HCT116 (cell line): Measurements from ENCODE around the gene ERFE. TPM values are rescaled to one million over a fixed set of nuclear protein-coding genes. Genes with fewer than 3 reads are reported as not detected.

Experiments used
- ATAC-seq: fragments of 200-7000 bp; cut with Tn5 transposase; 2 replicates; pipeline ENCODE4 v1.9.1; 2020; ENCODE audit warnings: mild to moderate bottlenecking, moderate library complexity
- BruUV-seq: library from RNA; stranded (reverse); fragments of 400-500 nt; replicated peaks from 2 replicates; lab custom pipeline; 2021; lab: Mats Ljungman, UMichigan
- CTCF ChIA-PET: fragments of 300-600 bp; sonication (Branson Sonifier 250); formaldehyde crosslinking; loops from one replicate; lab custom pipeline; 2021; ENCODE audit warnings: antibody characterized with exemption; lab: Charles Lee
- POLR2A ChIA-PET: fragments of 300-600, 350-600 bp; sonication (Branson Sonifier 250); formaldehyde crosslinking; loops from one replicate; lab custom pipeline; 2021; ENCODE audit warnings: antibody characterized with exemption; lab: Charles Lee
- RAD21 ChIA-PET, 2 experiments: fragments of 300-600 bp; sonication (Branson Sonifier 250); formaldehyde crosslinking; loops; one replicate each; lab custom pipeline; 2023; ENCODE audit warnings: low total read pairs in 2 of 2; ENCODE audit not compliant: uncharacterized antibody in 2 of 2, unreplicated experiment in 2 of 2, low non-redundant PET in 1 of 2; lab: Charles Lee
- DNase-seq: peaks from one replicate; pipeline ENCODE4 v3.0.0-alpha.2; 2010; ENCODE audit warnings: low read depth, low spot score
- H2AFZ ChIP-seq: fragments of 200-600 bp; shearing (Covaris generic), sonication (generic); 2 replicates; pipeline ENCODE4 v1.6.1; 2017; ENCODE audit warnings: low read depth, mixed run types, mixed read lengths, antibody characterized with exemption, low read length; ENCODE audit not compliant: poor library complexity, severe bottlenecking
- H3K27ac ChIP-seq: 2 replicates; pipeline ENCODE4 v1.5.1; 2012; ENCODE audit warnings: low read depth, low read length
- H3K27me3 ChIP-seq: fragments of 200-600 bp; sonication (generic); 2 replicates; pipeline ENCODE4 v1.6.1; 2016; ENCODE audit warnings: mixed run types, low read length, mixed read lengths; ENCODE audit not compliant: insufficient read depth
- H3K36me3 ChIP-seq, 2 experiments: fragments of 200-500 bp in 1 of 2; fragments of 200-600 bp in 1 of 2; sonication (Bioruptor generic) in 1 of 2; sonication (generic) in 1 of 2; 2 replicates each; pipeline versions ENCODE4 v1.5.1 to v1.6.1; 2014 to 2016; ENCODE audit warnings: low read length in 2 of 2, inconsistent platforms in 1 of 2, mixed read lengths in 1 of 2, mixed run types in 1 of 2; ENCODE audit not compliant: insufficient read depth in 2 of 2, control insufficient read depth in 1 of 2
- H3K4me1 ChIP-seq, 2 experiments: fragments of 200-600 bp in 1 of 2; sonication (generic) in 1 of 2; 2 replicates each; pipeline versions ENCODE4 v1.5.1 to v1.6.1; 2012 to 2017; ENCODE audit warnings: low read length in 2 of 2, inconsistent platforms in 1 of 2, mild to moderate bottlenecking in 1 of 2, mixed read lengths in 1 of 2, mixed run types in 1 of 2, moderate library complexity in 1 of 2; ENCODE audit not compliant: insufficient read depth in 2 of 2, control insufficient read depth in 1 of 2
- H3K4me2 ChIP-seq: fragments of 200-600 bp; sonication (generic); 2 replicates; pipeline ENCODE4 v1.6.1; 2017; ENCODE audit warnings: mixed run types, low read length, mixed read lengths
- H3K4me3 ChIP-seq, 2 experiments: fragments of 200-600 bp in 1 of 2; sonication (generic) in 1 of 2; replicated peaks in 1 of 2; 2 replicates each; pipeline ENCODE4 v1.5.1; 2011 to 2016; ENCODE audit warnings: low read length in 2 of 2, control low read depth in 1 of 2, low read depth in 1 of 2, mild to moderate bottlenecking in 1 of 2, mixed read lengths in 1 of 2, mixed run types in 1 of 2
- H3K79me2 ChIP-seq: fragments of 200-600 bp; sonication (generic); 2 replicates; pipeline ENCODE4 v1.6.1; 2017; ENCODE audit warnings: mild to moderate bottlenecking, mixed run types, low read length, moderate library complexity, mixed read lengths; ENCODE audit not compliant: insufficient read depth
- H3K9ac ChIP-seq: fragments of 200-600 bp; sonication (generic); 2 replicates; pipeline ENCODE4 v1.6.1; 2016; ENCODE audit warnings: low read length, mixed read lengths
- H3K9me2 ChIP-seq: fragments of 200-600 bp; sonication (generic), shearing (Covaris generic); 2 replicates; pipeline ENCODE4 v1.6.1; 2017; ENCODE audit warnings: mixed run types, mild to moderate bottlenecking, moderate library complexity; ENCODE audit not compliant: insufficient read depth
- H3K9me3 ChIP-seq, 2 experiments: fragments of 200-500 bp in 1 of 2; fragments of 200-600 bp in 1 of 2; sonication (Bioruptor generic) in 1 of 2; sonication (generic) in 1 of 2; 2 replicates each; pipeline ENCODE4 v1.6.1; 2014 to 2017; ENCODE audit warnings: low read length in 2 of 2, mixed read lengths in 2 of 2, inconsistent platforms in 1 of 2, low read depth in 1 of 2, mild to moderate bottlenecking in 1 of 2, mixed run types in 1 of 2, moderate library complexity in 1 of 2; ENCODE audit not compliant: control insufficient read depth in 1 of 2, insufficient read depth in 1 of 2
- H4K20me1 ChIP-seq: fragments of 200-600 bp; sonication (generic), shearing (Covaris generic); 2 replicates; pipeline ENCODE4 v1.6.1; 2017; ENCODE audit warnings: mixed run types, mild to moderate bottlenecking, moderate library complexity; ENCODE audit not compliant: insufficient read depth
- ATF3 ChIP-seq: IDR thresholded peaks from 2 replicates; pipeline ENCODE4 v1.6.1; 2012
- CBX3 ChIP-seq: IDR thresholded peaks from 2 replicates; pipeline ENCODE4 v1.6.1; 2012; ENCODE audit warnings: low read depth
- CTCF ChIP-seq, 3 experiments: fragments of 200-600 bp in 1 of 3; sonication (generic) in 1 of 3; IDR thresholded peaks in 2 of 3; conservative IDR thresholded peaks in 1 of 3; 2 replicates each; pipeline ENCODE4 v1.5.1; 2012 to 2017; ENCODE audit warnings: low read depth in 2 of 3, low read length in 2 of 3, antibody characterized with exemption in 1 of 3, borderline replicate concordance in 1 of 3, control low read depth in 1 of 3, mild to moderate bottlenecking in 1 of 3, mixed read lengths in 1 of 3, mixed run types in 1 of 3, moderate library complexity in 1 of 3; ENCODE audit not compliant: insufficient read depth in 1 of 3
- EGR1 ChIP-seq: IDR thresholded peaks from 2 replicates; pipeline ENCODE4 v1.6.1; 2012; ENCODE audit warnings: low read depth
- ELF1 ChIP-seq: IDR thresholded peaks from 2 replicates; pipeline ENCODE4 v1.6.1; 2012; ENCODE audit warnings: low read depth, borderline replicate concordance
- EZH2 ChIP-seq: fragments of 200-600 bp; sonication (generic); IDR thresholded peaks from 2 replicates; pipeline ENCODE4 v1.6.1; 2017; ENCODE audit warnings: antibody characterized with exemption, mixed run types
- EZH2phosphoT487 ChIP-seq: fragments of 200-600 bp; IDR thresholded peaks from 2 replicates; pipeline ENCODE4 v1.6.1; 2018; ENCODE audit warnings: antibody characterized with exemption, borderline replicate concordance
- FOSL1 ChIP-seq: IDR thresholded peaks from 2 replicates; pipeline ENCODE4 v1.6.1; 2012; ENCODE audit warnings: low read depth
- POLR2A ChIP-seq: IDR thresholded peaks from 2 replicates; pipeline ENCODE4 v1.7.0; 2011; ENCODE audit warnings: borderline replicate concordance; ENCODE audit not compliant: insufficient read depth, insufficient read length; ENCODE audit errors: extremely low read depth
- POLR2AphosphoS5 ChIP-seq: IDR thresholded peaks from 2 replicates; pipeline ENCODE4 v1.6.1; 2011; ENCODE audit warnings: mild to moderate bottlenecking, low read depth, low read length, moderate library complexity
- REST ChIP-seq: IDR thresholded peaks from 2 replicates; pipeline ENCODE4 v1.6.1; 2012; ENCODE audit warnings: low read depth
- SIN3A ChIP-seq: IDR thresholded peaks from 2 replicates; pipeline ENCODE4 v1.6.1; 2012; ENCODE audit warnings: low read depth
- SP1 ChIP-seq: IDR thresholded peaks from 2 replicates; pipeline ENCODE4 v1.6.1; 2012; ENCODE audit warnings: low read depth
- SRF ChIP-seq: IDR thresholded peaks from 2 replicates; pipeline ENCODE4 v1.6.1; 2012; ENCODE audit warnings: low read depth
- TCF7L2 ChIP-seq: IDR thresholded peaks from 2 replicates; pipeline ENCODE4 v1.7.0; 2011; ENCODE audit warnings: borderline replicate concordance, inconsistent platforms; ENCODE audit not compliant: insufficient read depth, insufficient read length; ENCODE audit errors: extremely low read depth
- YY1 ChIP-seq: IDR thresholded peaks from 2 replicates; pipeline ENCODE4 v1.6.1; 2011; ENCODE audit warnings: low read length, low read depth, moderate library complexity, mild to moderate bottlenecking; ENCODE audit not compliant: insufficient replicate concordance; ENCODE audit errors: extremely low read depth
- ZBTB33 ChIP-seq: IDR thresholded peaks from 2 replicates; pipeline ENCODE4 v1.6.1; 2011; ENCODE audit warnings: mild to moderate bottlenecking, low read length, moderate library complexity; ENCODE audit not compliant: insufficient replicate concordance; ENCODE audit errors: extremely low read depth
- ZNF274 ChIP-seq: fragments of 200-500 bp; sonication (Bioruptor generic); IDR thresholded peaks from 2 replicates; pipeline ENCODE4 v1.6.1; 2014; ENCODE audit warnings: mild to moderate bottlenecking, low read depth, low read length, inconsistent platforms
- intact Hi-C: fragments of 100-400 bp; cut with micrococcal nuclease; formaldehyde crosslinking; loops from 2 replicates; pipeline ENCODE4 v1.10.0; 2022
- total RNA-seq: library from RNA; stranded (reverse); gene quantifications from one replicate; pipeline ENCODE4 v1.2.1, GENCODE V29; 2021; ENCODE audit not compliant: unreplicated experiment

Gene ERFE
- total RNA-seq, 1 experiment from 2014 or later, result 17.3 TPM

- Histone ChIP-seq H3K27me3 (no peaks in the 10 kb centered on the region), H3K4me2 (no peak overlapping the region), H3K9ac (no peak overlapping the region), H3K36me3 (no peaks in the 10 kb centered on the region), H3K27ac (no peak overlapping the region), H3K9me2 (no peaks in the 10 kb centered on the region), H3K9me3 (peaks cover 0 to 10% of the 10 kb centered on the region in 2 experiments; a peak in 1 of 4 replicates), H4K20me1 (no peaks in the 10 kb centered on the region), H3K4me1 (no peaks in the 10 kb centered on the region), H2AFZ (no peak overlapping the region), H3K79me2 (no peaks in the 10 kb centered on the region), H3K4me3 (no peak overlapping the region)
- DNase-seq (no peak), ATAC-seq (no peak)
- no peak for TF ChIP-seq EZH2
- no peak for TF ChIP-seq CBX3
- TF ChIP-seq ZNF274, result no peak
- no peak for TF ChIP-seq POLR2AphosphoS5
- TF ChIP-seq TCF7L2, result no peak
- TF ChIP-seq POLR2A, result no peak
- TF ChIP-seq FOSL1, result no peak
- no peak for TF ChIP-seq SIN3A
- TF ChIP-seq EZH2phosphoT487, result no peak
- no peak for TF ChIP-seq SP1
- no peak for TF ChIP-seq REST
- no peak for TF ChIP-seq CTCF (IDR thresholded peaks at IDR 0.05 in 2 of 3, conservative IDR thresholded peaks at IDR 0.05 in 1 of 3; ENCODE audit: borderline replicate concordance in 1 of 3, insufficient read depth in 1 of 3, low read depth in 2 of 3, low read length in 2 of 3)
- TF ChIP-seq YY1, result no peak
- no peak for TF ChIP-seq ATF3
- no peak for TF ChIP-seq ZBTB33
- no peak for TF ChIP-seq ELF1
- no peak for TF ChIP-seq SRF
- TF ChIP-seq EGR1, result no peak
- POLR2A ChIA-PET, result no interaction called here
- BruUV-seq, result no TSS peak
- CTCF ChIA-PET, result no interaction called here
- RAD21 ChIA-PET, result no interaction called here
- intact Hi-C loops, result no loop called here
These were observed 29.4 kb upstream of the ERFE start for GRCh38 chr2:238129166-238130010.
